PC-9 (cell line): Measurements from ENCODE around the gene ZNF407. TPM values are rescaled to one million over a fixed set of nuclear protein-coding genes. Genes with fewer than 3 reads are reported as not detected.

ENCODE experiments used
- BruUV-seq: library from RNA; stranded (reverse); fragments of 400-500 nt; replicated peaks from 2 replicates; lab custom pipeline; 2021; lab: Mats Ljungman, UMichigan
- CTCF ChIA-PET: fragments of 300-600 bp; sonication (Branson Sonifier 250); formaldehyde crosslinking; loops from one replicate; lab custom pipeline; 2022; ENCODE audit warnings: antibody characterized with exemption; lab: Charles Lee
- POLR2A ChIA-PET: fragments of 300-600 bp; sonication (Branson Sonifier 250); formaldehyde crosslinking; loops from one replicate; lab custom pipeline; 2022; ENCODE audit warnings: antibody characterized with exemption; ENCODE audit not compliant: unreplicated experiment; lab: Charles Lee
- DNase-seq, 2 experiments: peaks; one replicate each; pipeline versions ENCODE4 v3.0.0 to v3.0.0-alpha.2; 2015 to 2022; ENCODE audit warnings: mixed read lengths in 1 of 2
- H2AFZ ChIP-seq: fragments of 200-600 bp; sonication (generic); 2 replicates; pipeline ENCODE4 v1.8.1; 2017; ENCODE audit warnings: antibody characterized with exemption
- H3F3A ChIP-seq: fragments of 200-600 bp; sonication (generic); 2 replicates; pipeline ENCODE4 v1.8.1; 2017; ENCODE audit warnings: antibody characterized with exemption, mild to moderate bottlenecking, low read depth; ENCODE audit not compliant: insufficient read depth
- H3K27ac ChIP-seq: fragments of 200-600 bp; sonication (generic); 2 replicates; pipeline ENCODE4 v1.6.1; 2016; ENCODE audit warnings: mixed run types
- H3K27me3 ChIP-seq: fragments of 200-600 bp; sonication (generic); 2 replicates; pipeline ENCODE4 v1.6.1; 2016; ENCODE audit warnings: low read depth, mixed run types; ENCODE audit not compliant: insufficient read depth
- H3K36me3 ChIP-seq: fragments of 200-600 bp; sonication (generic); 2 replicates; pipeline ENCODE4 v1.6.1; 2016; ENCODE audit warnings: low read depth, mixed run types
- H3K4me1 ChIP-seq: fragments of 200-600 bp; sonication (generic); replicated peaks from 2 replicates; pipeline ENCODE4 v1.6.1; 2016; ENCODE audit warnings: mixed run types; ENCODE audit not compliant: insufficient read depth
- H3K4me2 ChIP-seq: fragments of 200-600 bp; sonication (generic); 2 replicates; pipeline ENCODE4 v1.6.1; 2017; ENCODE audit warnings: mixed run types
- H3K4me3 ChIP-seq: fragments of 200-600 bp; sonication (generic); 2 replicates; pipeline ENCODE4 v1.6.1; 2016; ENCODE audit warnings: mixed run types
- H3K79me2 ChIP-seq: fragments of 200-600 bp; sonication (generic); 2 replicates; pipeline ENCODE4 v1.6.1; 2017; ENCODE audit warnings: low read depth, mixed run types
- H3K9me2 ChIP-seq: fragments of 200-600 bp; sonication (generic); 2 replicates; pipeline ENCODE4 v1.8.1; 2017; ENCODE audit warnings: mild to moderate bottlenecking; ENCODE audit not compliant: insufficient read depth
- H3K9me3 ChIP-seq: fragments of 200-600 bp; sonication (generic); 2 replicates; pipeline ENCODE4 v1.8.1; 2016; ENCODE audit warnings: low read depth; ENCODE audit not compliant: insufficient read depth
- H4K20me1 ChIP-seq: fragments of 200-600 bp; sonication (generic); 2 replicates; pipeline ENCODE4 v1.8.1; 2017; ENCODE audit not compliant: insufficient read depth
- CTCF ChIP-seq: fragments of 200-600 bp; sonication (generic); conservative IDR thresholded peaks from 2 replicates; pipeline ENCODE4 v1.6.1; 2017; ENCODE audit warnings: mixed run types, antibody characterized with exemption, mild to moderate bottlenecking, moderate library complexity
- EZH2 ChIP-seq: fragments of 200-600 bp; sonication (generic); IDR thresholded peaks from 2 replicates; pipeline ENCODE4 v1.8.0; 2017; ENCODE audit warnings: antibody characterized with exemption, low read depth
- intact Hi-C: fragments of 100-400 bp; cut with micrococcal nuclease; formaldehyde crosslinking; loops from one replicate; pipeline ENCODE4 v1.10.0; 2022; ENCODE audit not compliant: unreplicated experiment
- total RNA-seq: library from RNA; stranded (reverse); gene quantifications from 2 replicates; pipeline ENCODE4 v1.2.3, GENCODE V29; 2021

The ZNF407 gene
- total RNA-seq, 1 experiment from 2014 or later = 13.4 TPM

DNA sequence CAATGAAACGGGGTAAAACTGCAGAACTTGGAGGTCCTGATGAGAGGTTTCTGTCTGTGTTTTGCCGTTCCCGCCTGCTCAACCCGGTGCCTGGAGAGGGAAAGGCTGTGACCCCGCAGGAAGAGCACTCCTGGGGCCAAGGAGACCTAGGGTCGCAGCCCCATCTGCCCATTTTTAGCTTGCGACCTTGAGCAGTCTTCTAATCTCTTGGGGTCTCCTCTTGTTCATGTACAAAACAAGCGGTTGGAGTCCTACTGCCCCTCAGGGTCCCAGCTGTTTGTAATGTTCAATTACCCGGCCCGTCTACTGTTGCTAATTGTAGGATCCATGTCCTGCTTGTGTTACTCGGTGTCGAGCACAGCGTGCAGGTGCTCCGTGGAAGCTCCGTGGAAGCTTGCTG is 506.8 kb downstream of the ZNF407 start:
- H3K79me2 ChIP-seq = no peaks in the 10 kb centered on the region
- H3F3A ChIP-seq = no peaks in the 10 kb centered on the region
- H3K4me2 ChIP-seq = no peak overlapping the region
- POLR2A ChIA-PET = no interaction called here
- peaks cover 57% of the 10 kb centered on the region for H3K27me3 ChIP-seq
- no peaks in the 10 kb centered on the region for H3K9me3 ChIP-seq
- no peak overlapping the region for H3K4me3 ChIP-seq
- TF ChIP-seq CTCF (no peak), EZH2 (no peak)
- H3K9me2 ChIP-seq = no peaks in the 10 kb centered on the region
- no peak for DNase-seq
- no peak overlapping the region for H2AFZ ChIP-seq
- intact Hi-C loops = no loop called here
- CTCF ChIA-PET = no interaction called here
- H3K4me1 ChIP-seq = no peaks in the 10 kb centered on the region
- no peaks in the 10 kb centered on the region for H4K20me1 ChIP-seq
- BruUV-seq = no TSS peak
- H3K36me3 ChIP-seq = no peaks in the 10 kb centered on the region
- no peak overlapping the region for H3K27ac ChIP-seq

GRCh38 chr18:75105551-75106254 is 508.0 kb downstream of the ZNF407 start:
- Histone ChIP-seq H3K36me3 (no peaks in the 10 kb centered on the region), H3K4me2 (no peak overlapping the region), H3K9me3 (no peaks in the 10 kb centered on the region), H3F3A (no peaks in the 10 kb centered on the region), H3K27ac (no peak overlapping the region), H3K4me1 (no peaks in the 10 kb centered on the region), H3K4me3 (no peak overlapping the region), H3K79me2 (no peaks in the 10 kb centered on the region), H3K9me2 (no peaks in the 10 kb centered on the region), H3K27me3 (peaks cover 69% of the 10 kb centered on the region), H2AFZ (no peak overlapping the region), H4K20me1 (no peaks in the 10 kb centered on the region)
- POLR2A ChIA-PET = no interaction called here
- no peak for DNase-seq
- intact Hi-C loops = no loop called here
- no TSS peak for BruUV-seq
- CTCF ChIA-PET = no interaction called here
- TF ChIP-seq CTCF (no peak), EZH2 (no peak)

DNA sequence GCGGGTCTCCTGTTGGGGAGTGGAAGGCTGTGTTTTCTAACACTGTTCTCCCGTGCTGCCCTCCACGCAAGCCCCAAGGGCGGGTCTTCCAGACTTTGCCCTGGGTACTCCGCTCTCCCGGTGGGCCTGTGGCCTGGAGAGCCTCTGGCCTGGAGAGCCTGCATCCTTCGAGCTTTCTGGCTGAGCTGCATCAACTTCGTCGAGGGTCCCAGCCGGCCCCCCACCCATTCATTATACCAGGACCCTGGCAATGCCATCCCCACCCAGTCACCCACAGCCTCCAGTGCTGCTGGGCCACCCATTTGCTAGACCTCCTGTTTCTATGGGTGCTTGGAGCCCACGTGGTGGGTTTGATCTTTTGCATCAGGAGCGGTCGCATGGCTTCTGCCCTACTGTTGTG is 509.1 kb downstream of the ZNF407 start:
- H3K9me3 ChIP-seq = no peaks in the 10 kb centered on the region
- H3F3A ChIP-seq = no peaks in the 10 kb centered on the region
- peaks cover 77% of the 10 kb centered on the region for H3K27me3 ChIP-seq
- CTCF ChIA-PET = no interaction called here
- H3K27ac ChIP-seq = no peak overlapping the region
- H3K4me1 ChIP-seq = 0 out of 2 replicates have a peak, but pooled peaks cover 3% of the 10 kb centered on the region
- H3K4me2 ChIP-seq = no peak overlapping the region
- DNase-seq = no peak
- no peaks in the 10 kb centered on the region for H3K9me2 ChIP-seq
- POLR2A ChIA-PET = no interaction called here
- no peak overlapping the region for H3K4me3 ChIP-seq
- BruUV-seq = no TSS peak
- H3K79me2 ChIP-seq = no peaks in the 10 kb centered on the region
- no peaks in the 10 kb centered on the region for H3K36me3 ChIP-seq
- no peak overlapping the region for H2AFZ ChIP-seq
- TF ChIP-seq CTCF (no peak), EZH2 (no peak)
- no peaks in the 10 kb centered on the region for H4K20me1 ChIP-seq
- intact Hi-C loops = no loop called here
